ENCODE data around the gene FUT8. TPM values are rescaled to one million over a fixed set of nuclear protein-coding genes. Genes with fewer than 3 reads are reported as not detected.

The FUT8 gene
- total and polyA plus RNA-seq, 2 of the 8 experiments (the other 6 are each of a cell fraction or from before 2014, with no cell fraction given) = 10.5 to 25.1 TPM

GRCh38 chr14:65414961-65415589 lies 2.5 kb downstream of the FUT8 start:
- no peaks in the 10 kb centered on the region for H3K9me3 ChIP-seq (ENCODE audit: insufficient read depth in 2 of 2, low read depth in 1 of 2, low read length in 1 of 2)
- no peak for DNase-seq (ENCODE audit: low read depth in 1 of 2, low spot score in 2 of 2)
- TF ChIP-seq, protein P1, sequence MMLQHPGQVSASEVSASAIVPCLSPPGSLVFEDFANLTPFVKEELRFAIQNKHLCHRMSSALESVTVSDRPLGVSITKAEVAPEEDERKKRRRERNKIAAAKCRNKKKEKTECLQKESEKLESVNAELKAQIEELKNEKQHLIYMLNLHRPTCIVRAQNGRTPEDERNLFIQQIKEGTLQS (IDR thresholded peaks at IDR 0.05; ENCODE audit: insufficient read depth, low read depth, low read length) = no peak
- TF ChIP-seq POU5F1 (IDR thresholded peaks at IDR 0.05; ENCODE audit: low read depth, low read length) = no peak
- no peak for TF ChIP-seq GABPA (IDR thresholded peaks at IDR 0.05; ENCODE audit: borderline replicate concordance, insufficient read depth, low read length)
- TF ChIP-seq EZH2 (IDR thresholded peaks at IDR 0.05; ENCODE audit: low read depth, low read length, severe bottlenecking) = no peak
- no peak for TF ChIP-seq CTBP2 (IDR thresholded peaks at IDR 0.05; ENCODE audit: borderline replicate concordance, insufficient read depth, insufficient read length, low read length)
- no peak for TF ChIP-seq SUZ12 (IDR thresholded peaks at IDR 0.05; ENCODE audit: low read length)
- TF ChIP-seq CEBPB (IDR thresholded peaks at IDR 0.05; ENCODE audit: low read depth, low read length) = no peak
- peak; percentile 56 to 72 for TF ChIP-seq RAD21 (IDR thresholded peaks at IDR 0.05 in 1 of 2, conservative IDR thresholded peaks at IDR 0.05 in 1 of 2; ENCODE audit: low read depth in 2 of 2, low read length in 2 of 2)
- no peak for TF ChIP-seq GTF2F1 (IDR thresholded peaks at IDR 0.05; ENCODE audit: borderline replicate concordance, low read depth, low read length)
- no peak for TF ChIP-seq SIRT6 (IDR thresholded peaks at IDR 0.05; ENCODE audit: low read length)
- TF ChIP-seq USF2 (IDR thresholded peaks at IDR 0.05; ENCODE audit: low read length) = no peak

More at GRCh38 chr14:65414961-65415589, 2.5 kb downstream of the FUT8 start:
- Histone ChIP-seq H3K4me1 (replicated peaks in 1 of 4; ENCODE audit: control insufficient read depth in 3 of 4, insufficient read depth in 4 of 4, low read length in 3 of 4) (peaks cover 0 to 5% (median 0%) of the 10 kb centered on the region in 4 experiments; a peak in 1 of 7 replicates), H4K91ac (replicated peaks; ENCODE audit: insufficient read length, low read length) (no peak overlapping the region), H3K23ac (ENCODE audit: insufficient read length) (no peak overlapping the region), H4K5ac (ENCODE audit: insufficient read length, low read depth, low read length) (no peak overlapping the region), H2BK20ac (ENCODE audit: low read length) (no peak overlapping the region), H2AK5ac (ENCODE audit: low read depth, low read length) (no peak overlapping the region), H3K36me3 (ENCODE audit: control insufficient read depth in 2 of 4, insufficient read depth in 4 of 4, low read length in 3 of 4) (no peaks in the 10 kb centered on the region), H3K56ac (replicated peaks; ENCODE audit: insufficient read length, low read depth, low read length) (no peak overlapping the region), H3K23me2 (ENCODE audit: low read depth, low read length) (peaks cover 11% of the 10 kb centered on the region), H2BK15ac (ENCODE audit: low read length) (no peak overlapping the region), H3K27me3 (replicated peaks in 1 of 4; ENCODE audit: control insufficient read depth in 3 of 4, extremely low read depth in 1 of 4, insufficient read depth in 3 of 4, low read length in 3 of 4) (no peaks in the 10 kb centered on the region; a peak in 1 of 7 replicates), H3K4ac (replicated peaks; ENCODE audit: insufficient read length, low read depth, low read length) (no peak overlapping the region), H3K4me2 (ENCODE audit: insufficient read depth in 1 of 2, low read depth in 2 of 2, low read length in 2 of 2) (no peak overlapping the region), H2BK120ac (replicated peaks; ENCODE audit: low read depth, low read length) (no peak overlapping the region), H2BK5ac (ENCODE audit: low read depth, low read length) (no peak overlapping the region), H3K18ac (ENCODE audit: extremely low read depth, low read length) (no peak overlapping the region), H4K8ac (ENCODE audit: extremely low read depth, insufficient read depth, low read length) (no peak overlapping the region), H4K20me1 (replicated peaks in 1 of 2; ENCODE audit: control insufficient read depth in 1 of 2, insufficient read depth in 2 of 2, low read length in 2 of 2) (no peaks in the 10 kb centered on the region), H2AFZ (ENCODE audit: low read length) (no peak overlapping the region), H3K79me2 (ENCODE audit: control insufficient read depth in 1 of 2, insufficient read depth in 2 of 2, low read length in 2 of 2) (peaks cover 0 to 48% of the 10 kb centered on the region in 2 experiments; a peak in 2 of 4 replicates), H3K9ac (replicated peaks in 1 of 4; ENCODE audit: extremely low read depth in 1 of 4, low read depth in 3 of 4, low read length in 3 of 4) (no peak overlapping the region), H3K14ac (ENCODE audit: insufficient read length) (no peak overlapping the region), H2BK12ac (ENCODE audit: low read depth, low read length) (no peak overlapping the region), H3K4me3 (ENCODE audit: extremely low read depth in 1 of 4, insufficient read depth in 2 of 4, low read depth in 3 of 4, low read length in 4 of 4) (no peak overlapping the region), H3K79me1 (ENCODE audit: low read depth, low read length) (no peaks in the 10 kb centered on the region), H3K27ac (ENCODE audit: low read depth, low read length) (no peak overlapping the region)
- FAIRE-seq = no peak
- 78% methylated on average over 3 of the region's 3 CpGs; no CpG with 5 or more reads in 1 of the 2 experiments for WGBS, 2 experiments (ENCODE audit: extremely low coverage in 1 of 2, insufficient coverage in 1 of 2, insufficient read length in 1 of 2, insufficient replicate concordance in 2 of 2, low coverage in 1 of 2, low lambda C conversion rate in 2 of 2, missing lambda C conversion rate in 1 of 2)
- POLR2A ChIA-PET (ENCODE audit: partially characterized antibody) = no interaction called here
- CTCF ChIA-PET (ENCODE audit: partially characterized antibody) = interaction anchor here (0.6 to 5.4 kb wide), 34 partner anchors 9 to 654 kb away, joined by 3 to 50 read pairs (median 3); no protein-coding TSS in a partner anchor

Measured in H1 (cell line).